Breast epithelium (tissue), 4 donors: ENCODE data around the gene DUS1L. TPM values are rescaled to one million over a fixed set of nuclear protein-coding genes. Genes with fewer than 3 reads are reported as not detected.

Source experiments
- DNase-seq, 2 donors: peaks; one replicate each; pipeline ENCODE4 v3.0.0-alpha.2; 2019; ENCODE audit warnings: low spot score in 2 of 2
- H3K27ac ChIP-seq, 2 donors: fragments of 200-600 bp; sonication (generic) in 1 of 2; one replicate each; pipeline ENCODE4 v1.5.1; 2016 to 2019; ENCODE audit warnings: mild to moderate bottlenecking in 1 of 2
- H3K27me3 ChIP-seq, 2 donors: fragments of 200-600 bp; sonication (generic) in 1 of 2; one replicate each; pipeline versions ENCODE4 v1.5.1 to v1.6.0; 2017 to 2019; ENCODE audit warnings: control low read depth in 1 of 2, mild to moderate bottlenecking in 1 of 2
- H3K36me3 ChIP-seq: fragments of 200-600 bp; one replicate; pipeline ENCODE4 v1.5.1; 2019
- H3K4me1 ChIP-seq, 2 donors: fragments of 200-600 bp; sonication (generic); one replicate each; pipeline ENCODE4 v1.5.1; 2016 to 2019; ENCODE audit warnings: control low read depth in 1 of 2
- H3K4me3 ChIP-seq, 3 donors: fragments of 200-600 bp; sonication (generic); 1 replicate in 2 of 3; 2 replicates in 1 of 3; pipeline ENCODE4 v1.5.1; 2016 to 2019; ENCODE audit warnings: mild to moderate bottlenecking in 3 of 3, moderate library complexity in 2 of 3
- H3K9me3 ChIP-seq, 2 donors: fragments of 200-600 bp; sonication (generic) in 1 of 2; one replicate each; pipeline ENCODE4 v1.5.1; 2016 to 2019; ENCODE audit warnings: control low read depth in 1 of 2
- POLR2A ChIP-seq: fragments of 450-650 bp; IDR thresholded peaks from one replicate; pipeline ENCODE4 v1.6.1; 2016; ENCODE audit warnings: antibody characterized with exemption, mild to moderate bottlenecking, moderate library complexity
- POLR2AphosphoS5 ChIP-seq, 3 donors: sonication (generic); formaldehyde crosslinking; IDR thresholded peaks; one replicate each; pipeline ENCODE4 v1.6.1; 2017; ENCODE audit warnings: antibody characterized with exemption in 3 of 3
- intact Hi-C: fragments of 100-400 bp; cut with DNase I; formaldehyde crosslinking; loops from one replicate; pipeline ENCODE4 v1.15.1; 2023; ENCODE audit warnings: low total_unique reads
- total RNA-seq, 3 donors: library from RNA; depleted of rRNA; stranded (reverse); fragments of >200 nt; gene quantifications; one replicate each; pipeline ENCODE4 v1.1.0, GENCODE V29; 2016
- TF ChIP-seq, protein P1 (sequence below), 3 donors: fragments of 450-650 bp; IDR thresholded peaks; one replicate each; pipeline ENCODE4 v1.5.1; 2016 to 2017; ENCODE audit warnings: antibody characterized with exemption in 3 of 3, mild to moderate bottlenecking in 3 of 3, moderate library complexity in 3 of 3

Gene DUS1L
- total RNA-seq, 3 donors from 2014 or later: 55.0 to 96.4 (median 82.0) TPM

DNA sequence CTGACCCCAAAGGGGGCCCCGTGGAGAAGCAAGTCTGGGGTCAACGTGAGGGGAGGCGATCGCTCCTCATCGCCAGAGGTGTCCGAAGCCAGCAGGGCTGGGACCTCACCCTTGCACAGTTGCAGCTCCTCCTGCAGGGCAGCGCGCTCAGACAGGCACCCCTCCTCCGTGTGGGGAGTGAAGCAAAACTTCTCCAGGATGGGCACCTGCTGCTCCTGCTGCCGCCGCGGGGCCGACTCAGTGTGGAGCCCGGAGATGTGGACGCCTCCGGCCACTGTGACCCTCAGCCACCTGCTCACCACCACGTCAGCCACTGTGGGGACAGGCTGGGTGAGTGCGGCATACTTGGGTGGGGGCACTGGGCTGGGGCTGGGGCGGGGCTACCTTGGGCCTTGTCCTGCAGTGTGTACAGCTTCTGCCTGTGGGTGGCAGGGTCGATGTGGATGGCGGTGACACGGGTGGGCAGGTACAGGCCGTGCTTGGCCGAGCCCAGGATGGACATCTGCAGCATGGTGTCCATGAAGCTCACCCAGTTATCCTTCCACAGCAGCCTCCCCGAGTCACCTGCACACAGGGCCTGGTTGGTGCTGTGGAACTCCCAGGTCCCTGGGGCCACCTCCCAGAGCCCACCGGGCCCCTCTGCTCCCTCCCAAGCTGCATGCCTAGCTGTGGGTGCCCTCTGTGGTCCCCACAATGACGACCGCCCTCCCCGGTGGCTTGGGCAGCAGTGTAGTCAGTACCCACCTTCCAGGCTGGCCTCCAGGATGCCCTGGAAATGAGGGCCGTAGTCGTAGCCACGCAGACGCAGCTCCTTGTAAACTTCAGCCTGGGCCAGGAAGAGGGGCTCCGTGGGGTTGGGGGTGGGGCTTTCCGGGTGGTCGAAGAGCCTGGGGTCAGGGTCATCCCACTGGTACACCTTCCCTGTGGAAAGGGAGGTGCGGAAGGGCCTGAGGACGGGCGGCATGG is 21.6 kb upstream of the DUS1L start:
- TF ChIP-seq, protein P1, sequence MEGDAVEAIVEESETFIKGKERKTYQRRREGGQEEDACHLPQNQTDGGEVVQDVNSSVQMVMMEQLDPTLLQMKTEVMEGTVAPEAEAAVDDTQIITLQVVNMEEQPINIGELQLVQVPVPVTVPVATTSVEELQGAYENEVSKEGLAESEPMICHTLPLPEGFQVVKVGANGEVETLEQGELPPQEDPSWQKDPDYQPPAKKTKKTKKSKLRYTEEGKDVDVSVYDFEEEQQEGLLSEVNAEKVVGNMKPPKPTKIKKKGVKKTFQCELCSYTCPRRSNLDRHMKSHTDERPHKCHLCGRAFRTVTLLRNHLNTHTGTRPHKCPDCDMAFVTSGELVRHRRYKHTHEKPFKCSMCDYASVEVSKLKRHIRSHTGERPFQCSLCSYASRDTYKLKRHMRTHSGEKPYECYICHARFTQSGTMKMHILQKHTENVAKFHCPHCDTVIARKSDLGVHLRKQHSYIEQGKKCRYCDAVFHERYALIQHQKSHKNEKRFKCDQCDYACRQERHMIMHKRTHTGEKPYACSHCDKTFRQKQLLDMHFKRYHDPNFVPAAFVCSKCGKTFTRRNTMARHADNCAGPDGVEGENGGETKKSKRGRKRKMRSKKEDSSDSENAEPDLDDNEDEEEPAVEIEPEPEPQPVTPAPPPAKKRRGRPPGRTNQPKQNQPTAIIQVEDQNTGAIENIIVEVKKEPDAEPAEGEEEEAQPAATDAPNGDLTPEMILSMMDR (IDR thresholded peaks at IDR 0.05): no peak
- TF ChIP-seq POLR2A (no peak), POLR2AphosphoS5 (IDR thresholded peaks at IDR 0.05) (no peak)
- no peaks in the 10 kb centered on the region for H3K9me3 ChIP-seq
- H3K4me3 ChIP-seq: no peak overlapping the region
- peaks cover 60% of the 10 kb centered on the region for H3K36me3 ChIP-seq
- H3K27me3 ChIP-seq: no peaks in the 10 kb centered on the region
- intact Hi-C loops: loop anchor here (10.0 kb wide), 1 partner anchor 52 kb away; the partner anchor contains the start of genes DCXR and RAC3
- DNase-seq: no peak
- H3K27ac ChIP-seq: no peak overlapping the region
- H3K4me1 ChIP-seq: no peaks in the 10 kb centered on the region

- no peak for DNase-seq
- peaks cover 66% of the 10 kb centered on the region for H3K36me3 ChIP-seq
- intact Hi-C loops: loop anchor here (10.0 kb wide), 1 partner anchor 51 kb away; the partner anchor contains the start of genes DCXR and RAC3
Observed at GRCh38 chr17:82085931-82086764, 20.5 kb upstream of the DUS1L start.

DNA sequence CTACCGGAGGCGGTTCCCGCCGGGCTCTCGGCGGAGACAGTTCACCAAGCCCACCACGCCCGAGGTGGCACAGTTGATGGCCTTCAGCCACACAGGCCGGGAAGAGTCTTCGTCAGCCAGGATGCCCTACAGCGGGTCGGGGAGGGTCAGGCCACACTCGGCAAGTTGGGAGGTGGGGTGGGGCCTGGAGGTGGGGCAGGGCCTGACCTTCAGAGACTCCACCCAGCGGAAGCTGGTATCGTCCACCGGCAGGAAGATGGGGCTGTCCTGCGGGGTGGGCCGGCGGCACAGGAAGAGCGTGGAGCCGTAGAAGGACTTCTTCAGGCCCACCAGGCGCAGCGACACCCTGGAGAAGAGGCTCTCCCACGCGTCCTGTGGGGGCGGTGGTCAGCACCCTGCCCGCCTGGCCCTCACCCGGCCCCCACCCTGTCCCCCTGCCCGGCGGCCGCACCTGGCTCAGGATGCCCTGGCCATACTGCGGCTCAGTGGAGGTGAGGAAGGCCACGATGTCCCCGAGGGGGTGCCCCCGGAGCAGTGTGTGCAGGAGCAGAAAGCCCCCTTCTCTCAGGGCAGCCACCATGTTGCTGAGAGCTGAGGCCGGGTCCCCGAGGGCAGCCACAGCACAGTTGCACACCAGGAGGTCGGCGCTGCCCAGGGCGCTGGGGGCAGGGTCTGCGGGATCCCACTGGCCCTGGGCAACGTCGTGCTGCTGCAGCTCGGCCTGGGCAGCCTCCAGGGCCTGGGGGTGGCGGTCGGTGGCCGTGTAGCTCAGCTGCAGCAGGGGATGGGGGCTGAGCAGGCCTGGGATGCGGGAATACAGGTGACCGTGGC is 19.6 kb upstream of the DUS1L start:
- Histone ChIP-seq H3K4me1 (no peaks in the 10 kb centered on the region), H3K27ac (no peak overlapping the region), H3K4me3 (no peak overlapping the region), H3K27me3 (no peaks in the 10 kb centered on the region), H3K36me3 (peaks cover 69% of the 10 kb centered on the region), H3K9me3 (no peaks in the 10 kb centered on the region)
- intact Hi-C loops: loop anchor here (10.0 kb wide), 1 partner anchor 50 kb away; the partner anchor contains the start of genes DCXR and RAC3
- TF ChIP-seq, protein P1 (IDR thresholded peaks at IDR 0.05): no peak
- TF ChIP-seq POLR2A (no peak), POLR2AphosphoS5 (IDR thresholded peaks at IDR 0.05) (no peak)
- no peak for DNase-seq

More at GRCh38 chr17:82085931-82086764, 20.5 kb upstream of the DUS1L start:
- TF ChIP-seq, protein P1 (IDR thresholded peaks at IDR 0.05): no peak
- TF ChIP-seq POLR2AphosphoS5 (IDR thresholded peaks at IDR 0.05) (no peak), POLR2A (no peak)
- Histone ChIP-seq H3K27me3 (no peaks in the 10 kb centered on the region), H3K27ac (no peak overlapping the region), H3K4me3 (no peak overlapping the region), H3K9me3 (no peaks in the 10 kb centered on the region), H3K4me1 (no peaks in the 10 kb centered on the region)

GRCh38 chr17:82084373-82085030 is 18.9 kb upstream of the DUS1L start:
- H3K4me3 ChIP-seq: no peak overlapping the region
- no peaks in the 10 kb centered on the region for H3K4me1 ChIP-seq
- no peak for DNase-seq
- H3K36me3 ChIP-seq: peaks cover 71% of the 10 kb centered on the region
- no peaks in the 10 kb centered on the region for H3K9me3 ChIP-seq
- TF ChIP-seq, protein P1 (IDR thresholded peaks at IDR 0.05): no peak
- TF ChIP-seq POLR2AphosphoS5 (IDR thresholded peaks at IDR 0.05) (no peak), POLR2A (no peak)
- intact Hi-C loops: loop anchor here (10.0 kb wide), 1 partner anchor 50 kb away; the partner anchor contains the start of genes DCXR and RAC3
- no peak overlapping the region for H3K27ac ChIP-seq
- H3K27me3 ChIP-seq: no peaks in the 10 kb centered on the region
